HCT116 (cell line): Measurements from ENCODE around the gene SPACDR. TPM values are rescaled to one million over a fixed set of nuclear protein-coding genes. Genes with fewer than 3 reads are reported as not detected.
"Not testable (repeated sequence)": the region's sequence is repeated elsewhere in the genome, so short reads cannot be mapped to it uniquely, and the experiment has no call there.

ENCODE experiments used
- ATAC-seq: fragments of 200-7000 bp; cut with Tn5 transposase; 2 replicates; pipeline ENCODE4 v1.9.1; 2020; ENCODE audit warnings: mild to moderate bottlenecking, moderate library complexity
- BruUV-seq: library from RNA; stranded (reverse); fragments of 400-500 nt; replicated peaks from 2 replicates; lab custom pipeline; 2021; lab: Mats Ljungman, UMichigan
- CTCF ChIA-PET: fragments of 300-600 bp; sonication (Branson Sonifier 250); formaldehyde crosslinking; loops from one replicate; lab custom pipeline; 2021; ENCODE audit warnings: antibody characterized with exemption; lab: Charles Lee
- POLR2A ChIA-PET: fragments of 300-600, 350-600 bp; sonication (Branson Sonifier 250); formaldehyde crosslinking; loops from one replicate; lab custom pipeline; 2021; ENCODE audit warnings: antibody characterized with exemption; lab: Charles Lee
- RAD21 ChIA-PET, 2 experiments: fragments of 300-600 bp; sonication (Branson Sonifier 250); formaldehyde crosslinking; loops; one replicate each; lab custom pipeline; 2023; ENCODE audit warnings: low total read pairs in 2 of 2; ENCODE audit not compliant: uncharacterized antibody in 2 of 2, unreplicated experiment in 2 of 2, low non-redundant PET in 1 of 2; lab: Charles Lee
- DNase-seq: peaks from one replicate; pipeline ENCODE4 v3.0.0-alpha.2; 2010; ENCODE audit warnings: low read depth, low spot score
- H2AFZ ChIP-seq: fragments of 200-600 bp; shearing (Covaris generic), sonication (generic); 2 replicates; pipeline ENCODE4 v1.6.1; 2017; ENCODE audit warnings: low read depth, mixed run types, mixed read lengths, antibody characterized with exemption, low read length; ENCODE audit not compliant: poor library complexity, severe bottlenecking
- H3K27ac ChIP-seq: 2 replicates; pipeline ENCODE4 v1.5.1; 2012; ENCODE audit warnings: low read depth, low read length
- H3K27me3 ChIP-seq: fragments of 200-600 bp; sonication (generic); 2 replicates; pipeline ENCODE4 v1.6.1; 2016; ENCODE audit warnings: mixed run types, low read length, mixed read lengths; ENCODE audit not compliant: insufficient read depth
- H3K36me3 ChIP-seq, 2 experiments: fragments of 200-500 bp in 1 of 2; fragments of 200-600 bp in 1 of 2; sonication (Bioruptor generic) in 1 of 2; sonication (generic) in 1 of 2; 2 replicates each; pipeline versions ENCODE4 v1.5.1 to v1.6.1; 2014 to 2016; ENCODE audit warnings: low read length in 2 of 2, inconsistent platforms in 1 of 2, mixed read lengths in 1 of 2, mixed run types in 1 of 2; ENCODE audit not compliant: insufficient read depth in 2 of 2, control insufficient read depth in 1 of 2
- H3K4me1 ChIP-seq, 2 experiments: fragments of 200-600 bp in 1 of 2; sonication (generic) in 1 of 2; 2 replicates each; pipeline versions ENCODE4 v1.5.1 to v1.6.1; 2012 to 2017; ENCODE audit warnings: low read length in 2 of 2, inconsistent platforms in 1 of 2, mild to moderate bottlenecking in 1 of 2, mixed read lengths in 1 of 2, mixed run types in 1 of 2, moderate library complexity in 1 of 2; ENCODE audit not compliant: insufficient read depth in 2 of 2, control insufficient read depth in 1 of 2
- H3K4me2 ChIP-seq: fragments of 200-600 bp; sonication (generic); 2 replicates; pipeline ENCODE4 v1.6.1; 2017; ENCODE audit warnings: mixed run types, low read length, mixed read lengths
- H3K4me3 ChIP-seq, 2 experiments: fragments of 200-600 bp in 1 of 2; sonication (generic) in 1 of 2; replicated peaks in 1 of 2; 2 replicates each; pipeline ENCODE4 v1.5.1; 2011 to 2016; ENCODE audit warnings: low read length in 2 of 2, control low read depth in 1 of 2, low read depth in 1 of 2, mild to moderate bottlenecking in 1 of 2, mixed read lengths in 1 of 2, mixed run types in 1 of 2
- H3K79me2 ChIP-seq: fragments of 200-600 bp; sonication (generic); 2 replicates; pipeline ENCODE4 v1.6.1; 2017; ENCODE audit warnings: mild to moderate bottlenecking, mixed run types, low read length, moderate library complexity, mixed read lengths; ENCODE audit not compliant: insufficient read depth
- H3K9ac ChIP-seq: fragments of 200-600 bp; sonication (generic); 2 replicates; pipeline ENCODE4 v1.6.1; 2016; ENCODE audit warnings: low read length, mixed read lengths
- H3K9me2 ChIP-seq: fragments of 200-600 bp; sonication (generic), shearing (Covaris generic); 2 replicates; pipeline ENCODE4 v1.6.1; 2017; ENCODE audit warnings: mixed run types, mild to moderate bottlenecking, moderate library complexity; ENCODE audit not compliant: insufficient read depth
- H3K9me3 ChIP-seq, 2 experiments: fragments of 200-500 bp in 1 of 2; fragments of 200-600 bp in 1 of 2; sonication (Bioruptor generic) in 1 of 2; sonication (generic) in 1 of 2; 2 replicates each; pipeline ENCODE4 v1.6.1; 2014 to 2017; ENCODE audit warnings: low read length in 2 of 2, mixed read lengths in 2 of 2, inconsistent platforms in 1 of 2, low read depth in 1 of 2, mild to moderate bottlenecking in 1 of 2, mixed run types in 1 of 2, moderate library complexity in 1 of 2; ENCODE audit not compliant: control insufficient read depth in 1 of 2, insufficient read depth in 1 of 2
- H4K20me1 ChIP-seq: fragments of 200-600 bp; sonication (generic), shearing (Covaris generic); 2 replicates; pipeline ENCODE4 v1.6.1; 2017; ENCODE audit warnings: mixed run types, mild to moderate bottlenecking, moderate library complexity; ENCODE audit not compliant: insufficient read depth
- CTCF ChIP-seq, 3 experiments: fragments of 200-600 bp in 1 of 3; sonication (generic) in 1 of 3; IDR thresholded peaks in 2 of 3; conservative IDR thresholded peaks in 1 of 3; 2 replicates each; pipeline ENCODE4 v1.5.1; 2012 to 2017; ENCODE audit warnings: low read depth in 2 of 3, low read length in 2 of 3, antibody characterized with exemption in 1 of 3, borderline replicate concordance in 1 of 3, control low read depth in 1 of 3, mild to moderate bottlenecking in 1 of 3, mixed read lengths in 1 of 3, mixed run types in 1 of 3, moderate library complexity in 1 of 3; ENCODE audit not compliant: insufficient read depth in 1 of 3
- JUND ChIP-seq: IDR thresholded peaks from 2 replicates; pipeline ENCODE4 v1.6.1; 2012
- SP1 ChIP-seq: IDR thresholded peaks from 2 replicates; pipeline ENCODE4 v1.6.1; 2012; ENCODE audit warnings: low read depth
- SRF ChIP-seq: IDR thresholded peaks from 2 replicates; pipeline ENCODE4 v1.6.1; 2012; ENCODE audit warnings: low read depth
- ZFX ChIP-seq: fragments of 450-650 bp; IDR thresholded peaks from 2 replicates; pipeline ENCODE4 v1.6.1; 2017
- ZNF274 ChIP-seq: fragments of 200-500 bp; sonication (Bioruptor generic); IDR thresholded peaks from 2 replicates; pipeline ENCODE4 v1.6.1; 2014; ENCODE audit warnings: mild to moderate bottlenecking, low read depth, low read length, inconsistent platforms
- intact Hi-C: fragments of 100-400 bp; cut with micrococcal nuclease; formaldehyde crosslinking; loops from 2 replicates; pipeline ENCODE4 v1.10.0; 2022
- total RNA-seq: library from RNA; stranded (reverse); gene quantifications from one replicate; pipeline ENCODE4 v1.2.1, GENCODE V29; 2021; ENCODE audit not compliant: unreplicated experiment

SPACDR gene
- total RNA-seq, 1 experiment from 2014 or later = 1.7 TPM

GRCh38 chr7:100506356-100506923 lies 42.4 kb upstream of the SPACDR start (continued):
- TF ChIP-seq CTCF (IDR thresholded peaks at IDR 0.05 in 2 of 3, conservative IDR thresholded peaks at IDR 0.05 in 1 of 3; ENCODE audit: borderline replicate concordance in 1 of 3, insufficient read depth in 1 of 3, low read depth in 2 of 3, low read length in 2 of 3) = no peak
- no peak for TF ChIP-seq ZNF274
- TF ChIP-seq JUND = no peak
- TF ChIP-seq ZFX = no peak

GRCh38 chr7:100504887-100505611 lies 41.0 kb upstream of the SPACDR start:
- no peak overlapping the region for H3K9ac ChIP-seq
- no peak overlapping the region for H3K27ac ChIP-seq
- H3K9me2 ChIP-seq = no peaks in the 10 kb centered on the region
- H3K79me2 ChIP-seq = no peaks in the 10 kb centered on the region
- H3K9me3 ChIP-seq = no peaks in the 10 kb centered on the region
- no peaks in the 10 kb centered on the region for H3K27me3 ChIP-seq
- no peak for DNase-seq
- no peak overlapping the region for H3K4me3 ChIP-seq
- no peak overlapping the region for H2AFZ ChIP-seq
- no peak overlapping the region for H3K4me2 ChIP-seq
- TF ChIP-seq ZNF274 (no peak), SP1 (no peak), SRF (no peak)
- intact Hi-C loops = no loop called here
- peaks cover 29 to 56% of the 10 kb centered on the region in 2 experiments for H3K4me1 ChIP-seq
- POLR2A ChIA-PET = no interaction called here
- H3K36me3 ChIP-seq = no peaks in the 10 kb centered on the region
- RAD21 ChIA-PET = no interaction called here
- no peaks in the 10 kb centered on the region for H4K20me1 ChIP-seq
- CTCF ChIA-PET = no interaction called here
- no peak for ATAC-seq
- BruUV-seq = no TSS peak

- DNase-seq, intact Hi-C loops: not testable (repeated sequence)
- POLR2A ChIA-PET = interaction anchor here (1.4 kb wide), 1 partner anchor 82 kb away, joined by 3 read pairs; the partner anchor contains the start of gene FBXO24
Measured at GRCh38 chr7:100504031-100504430, 40.0 kb upstream of the SPACDR start.

GRCh38 chr7:100500743-100501142 lies 36.7 kb upstream of the SPACDR start:
- H3K79me2 ChIP-seq, DNase-seq, H3K9me3 ChIP-seq, H2AFZ ChIP-seq, intact Hi-C loops, H4K20me1 ChIP-seq, BruUV-seq, H3K4me2 ChIP-seq, POLR2A ChIA-PET, CTCF ChIA-PET, ATAC-seq, H3K27ac ChIP-seq, H3K9me2 ChIP-seq, H3K9ac ChIP-seq, RAD21 ChIA-PET, H3K27me3 ChIP-seq, H3K4me3 ChIP-seq, H3K36me3 ChIP-seq: not testable (repeated sequence)
- H3K4me1 ChIP-seq = peaks cover 27 to 39% of the 10 kb centered on the region in 2 experiments

More at GRCh38 chr7:100504031-100504430, 40.0 kb upstream of the SPACDR start:
- H3K27me3 ChIP-seq, H3K36me3 ChIP-seq, H4K20me1 ChIP-seq, H3K9me3 ChIP-seq, H3K79me2 ChIP-seq, BruUV-seq, CTCF ChIA-PET, RAD21 ChIA-PET, H3K9me2 ChIP-seq, ATAC-seq: not testable (repeated sequence)
- H3K4me3 ChIP-seq = peak overlapping the region in 1 of 2 experiments; percentile 60; a peak in 1 of 4 replicates
- peak overlapping the region; percentile 94 for H3K4me2 ChIP-seq
- peak overlapping the region; percentile 89 for H2AFZ ChIP-seq
- peaks cover 29 to 56% of the 10 kb centered on the region in 2 experiments for H3K4me1 ChIP-seq
- peak overlapping the region; percentile 65 for H3K9ac ChIP-seq
- peak overlapping the region; percentile 83 for H3K27ac ChIP-seq
